CD4-positive, alpha-beta T cell treated with Interleukin-1 beta for 1 hour (primary cell): Measurements from ENCODE around the gene SSR1.
"Not testable (repeated sequence)": the region's sequence is repeated elsewhere in the genome, so short reads cannot be mapped to it uniquely, and the experiment has no call there.

Experiments used
- DNase-seq, 2 donors: peaks; one replicate each; pipeline ENCODE4 v3.0.0-alpha.2; 2020 to 2022

The SSR1 gene

GRCh38 chr6:7316658-7317533 lies 3.9 kb upstream of the SSR1 start:
- no peak for DNase-seq

- DNase-seq: no peak
Observed at GRCh38 chr6:7315948-7316365, 3.0 kb upstream of the SSR1 start.

- not testable (repeated sequence) for DNase-seq
Observed at GRCh38 chr6:7315087-7315947, 2.3 kb upstream of the SSR1 start.

- DNase-seq: no peak
Observed at GRCh38 chr6:7314414-7314813, 1.4 kb upstream of the SSR1 start.

- DNase-seq: no peak
Observed at GRCh38 chr6:7313505-7314165, 636 bp upstream of the SSR1 start.

- DNase-seq: peak in 1 of 2 donors; percentile 29
Observed at GRCh38 chr6:7311917-7312615, 933 bp downstream of the SSR1 start.

GRCh38 chr6:7311176-7311575 lies 1.8 kb downstream of the SSR1 start:
- DNase-seq: no peak

GRCh38 chr6:7309050-7309449 lies 3.9 kb downstream of the SSR1 start:
- DNase-seq: no peak

- no peak for DNase-seq
Observed at GRCh38 chr6:7307533-7307932, 5.5 kb downstream of the SSR1 start.

- DNase-seq: no peak
Observed at GRCh38 chr6:7304821-7305220, 8.2 kb downstream of the SSR1 start.

GRCh38 chr6:7301702-7302101 lies 11.3 kb downstream of the SSR1 start:
- no peak for DNase-seq

- DNase-seq: no peak
Observed at GRCh38 chr6:7300926-7301325, 12.1 kb downstream of the SSR1 start.

- no peak for DNase-seq
Observed at GRCh38 chr6:7298113-7298512, 14.9 kb downstream of the SSR1 start.

GRCh38 chr6:7296602-7297001 lies 16.4 kb downstream of the SSR1 start:
- DNase-seq: no peak

- DNase-seq: no peak
Observed at GRCh38 chr6:7295916-7296315, 17.1 kb downstream of the SSR1 start.

GRCh38 chr6:7292596-7293255 lies 20.3 kb downstream of the SSR1 start:
- DNase-seq: no peak

- no peak for DNase-seq
Observed at GRCh38 chr6:7290079-7290478, 22.9 kb downstream of the SSR1 start.

- DNase-seq: no peak
Observed at GRCh38 chr6:7285416-7285815, 27.6 kb downstream of the SSR1 start.

- DNase-seq: no peak
Observed at GRCh38 chr6:7283676-7284075, 29.3 kb downstream of the SSR1 start.

- no peak for DNase-seq
Observed at GRCh38 chr6:7282097-7282906, 30.7 kb downstream of the SSR1 start.

GRCh38 chr6:7276199-7276524 lies 36.8 kb downstream of the SSR1 start:
- no peak for DNase-seq
